ENCODE data around the gene NDUFA13. TPM values are rescaled to one million over a fixed set of nuclear protein-coding genes. Genes with fewer than 3 reads are reported as not detected.

Gene NDUFA13
- total RNA-seq, 1 donor from 2014 or later: 182 TPM

GRCh38 chr19:19539698-19540063, 23.7 kb downstream of the NDUFA13 start:
- FAIRE-seq: no peak
- H3K27me3 ChIP-seq (ENCODE audit: control insufficient read depth, insufficient read depth, low read length): peaks cover 17% of the 10 kb centered on the region

GRCh38 chr19:19540064-19540714, 24.2 kb downstream of the NDUFA13 start:
- DNase-seq (ENCODE audit: low read depth) (peak; percentile 47), FAIRE-seq (no peak)
- H3K36me3 ChIP-seq (ENCODE audit: control insufficient read depth, insufficient read depth, low read length): no peaks in the 10 kb centered on the region
- H3K27me3 ChIP-seq (ENCODE audit: control insufficient read depth, insufficient read depth, low read length): peaks cover 15% of the 10 kb centered on the region
- TF ChIP-seq CTCF (IDR thresholded peaks at IDR 0.05; ENCODE audit: insufficient read depth, low read length, severe bottlenecking): no peak
- peak overlapping the region; percentile 16 for H3K4me3 ChIP-seq (ENCODE audit: low read depth, low read length)

More at GRCh38 chr19:19539698-19540063, 23.7 kb downstream of the NDUFA13 start:
- no peak for TF ChIP-seq CTCF (IDR thresholded peaks at IDR 0.05; ENCODE audit: insufficient read depth, low read length, severe bottlenecking)
- no peak overlapping the region for H3K4me3 ChIP-seq (ENCODE audit: low read depth, low read length)
- no peaks in the 10 kb centered on the region for H3K36me3 ChIP-seq (ENCODE audit: control insufficient read depth, insufficient read depth, low read length)
- DNase-seq (ENCODE audit: low read depth): no peak

GRCh38 chr19:19540715-19541515, 24.9 kb downstream of the NDUFA13 start:
- H3K27me3 ChIP-seq (ENCODE audit: control insufficient read depth, insufficient read depth, low read length): peaks cover 15% of the 10 kb centered on the region
- DNase-seq (ENCODE audit: low read depth) (peak; percentile 62), FAIRE-seq (no peak)
- no peaks in the 10 kb centered on the region for H3K36me3 ChIP-seq (ENCODE audit: control insufficient read depth, insufficient read depth, low read length)
- no peak for TF ChIP-seq CTCF (IDR thresholded peaks at IDR 0.05; ENCODE audit: insufficient read depth, low read length, severe bottlenecking)
- H3K4me3 ChIP-seq (ENCODE audit: low read depth, low read length): peak overlapping the region; percentile 16

- Histone ChIP-seq H3K4me3 (ENCODE audit: low read depth, low read length) (no peak overlapping the region), H3K27me3 (ENCODE audit: control insufficient read depth, insufficient read depth, low read length) (peaks cover 15% of the 10 kb centered on the region), H3K36me3 (ENCODE audit: control insufficient read depth, insufficient read depth, low read length) (no peaks in the 10 kb centered on the region)
- TF ChIP-seq CTCF (IDR thresholded peaks at IDR 0.05; ENCODE audit: insufficient read depth, low read length, severe bottlenecking): no peak
- DNase-seq (ENCODE audit: low read depth) (no peak), FAIRE-seq (no peak)
Measured at GRCh38 chr19:19541616-19542015, 25.6 kb downstream of the NDUFA13 start.

GRCh38 chr19:19542507-19542906, 26.5 kb downstream of the NDUFA13 start:
- DNase-seq (ENCODE audit: low read depth): no peak
- no peak for FAIRE-seq
- Histone ChIP-seq H3K27me3 (ENCODE audit: control insufficient read depth, insufficient read depth, low read length) (peaks cover 15% of the 10 kb centered on the region), H3K36me3 (ENCODE audit: control insufficient read depth, insufficient read depth, low read length) (no peaks in the 10 kb centered on the region), H3K4me3 (ENCODE audit: low read depth, low read length) (no peak overlapping the region)
- no peak for TF ChIP-seq CTCF (IDR thresholded peaks at IDR 0.05; ENCODE audit: insufficient read depth, low read length, severe bottlenecking)

Data from bronchial epithelial cell (primary cell).